Vagina (tissue), 2 donors: ENCODE measurements around the gene GABBR1. TPM values are rescaled to one million over a fixed set of nuclear protein-coding genes. Genes with fewer than 3 reads are reported as not detected.

Experiments
- DNase-seq, 2 donors: peaks; one replicate each; pipeline ENCODE4 v3.0.0-alpha.2; 2017; ENCODE audit errors: extremely low spot score in 2 of 2
- H3K27ac ChIP-seq: fragments of 200-600 bp; sonication (generic); one replicate; pipeline ENCODE4 v1.5.1; 2019
- H3K27me3 ChIP-seq: fragments of 200-600 bp; sonication (generic); one replicate; pipeline ENCODE4 v1.5.1; 2019
- H3K36me3 ChIP-seq, 2 donors: fragments of 200-600 bp; sonication (generic); one replicate each; pipeline ENCODE4 v1.5.1; 2017 to 2019
- H3K4me1 ChIP-seq: fragments of 200-600 bp; sonication (generic); one replicate; pipeline ENCODE4 v1.5.1; 2019
- H3K4me3 ChIP-seq, 2 donors: fragments of 200-600 bp; sonication (generic); 1 replicate in 1 of 2; 2 replicates in 1 of 2; pipeline ENCODE4 v1.5.1; 2016 to 2019
- H3K9me3 ChIP-seq: fragments of 200-600 bp; sonication (generic); one replicate; pipeline ENCODE4 v1.5.1; 2019
- CTCF ChIP-seq, 3 experiments: fragments of 450-650 bp in 2 of 3; fragments of 200-600 bp in 1 of 3; sonication (generic) in 1 of 3; IDR thresholded peaks; one replicate each; pipeline ENCODE4 v1.5.1; 2017 to 2019; ENCODE audit warnings: antibody characterized with exemption in 3 of 3, mild to moderate bottlenecking in 2 of 3, moderate library complexity in 2 of 3
- POLR2A ChIP-seq, 2 donors: fragments of 450-650 bp; IDR thresholded peaks; one replicate each; pipeline ENCODE4 v1.6.1; 2017; ENCODE audit warnings: antibody characterized with exemption in 2 of 2, mild to moderate bottlenecking in 2 of 2, moderate library complexity in 2 of 2
- POLR2AphosphoS5 ChIP-seq, 2 donors: sonication (generic); formaldehyde crosslinking; IDR thresholded peaks; one replicate each; pipeline ENCODE4 v1.9.0; 2017; ENCODE audit warnings: antibody characterized with exemption in 2 of 2, mild to moderate bottlenecking in 2 of 2, low read depth in 1 of 2; ENCODE audit not compliant: insufficient read depth in 1 of 2
- intact Hi-C: fragments of 100-400 bp; cut with DNase I; formaldehyde crosslinking; loops from one replicate; pipeline ENCODE4 v1.15.1; 2023
- total RNA-seq: library from RNA; depleted of rRNA; stranded (reverse); fragments of >200 nt; gene quantifications from one replicate; pipeline ENCODE4 v1.2.3, GENCODE V29; 2016

Gene GABBR1
- total RNA-seq, 1 donor from 2014 or later = 58.4 TPM

- H3K36me3 ChIP-seq = no peaks in the 10 kb centered on the region
- H3K4me1 ChIP-seq = no peaks in the 10 kb centered on the region
- intact Hi-C loops = no loop called here
- TF ChIP-seq POLR2A (IDR thresholded peaks at IDR 0.05) (no peak), CTCF (IDR thresholded peaks at IDR 0.05) (no peak), POLR2AphosphoS5 (IDR thresholded peaks at IDR 0.05; ENCODE audit: insufficient read depth in 1 of 2, low read depth in 1 of 2) (no peak)
- H3K4me3 ChIP-seq = no peak overlapping the region
- H3K9me3 ChIP-seq = no peaks in the 10 kb centered on the region
- no peak for DNase-seq
- no peaks in the 10 kb centered on the region for H3K27me3 ChIP-seq
- no peak overlapping the region for H3K27ac ChIP-seq
Measured at GRCh38 chr6:29661071-29661470, 28.1 kb upstream of the GABBR1 start.

GRCh38 chr6:29656798-29657197, 23.8 kb upstream of the GABBR1 start, which contains the start of gene MOG:
TSS of gene MOG (plus strand) at chr6:29657092. CDS start at chr6:29657210, 118 bp downstream.
- Histone ChIP-seq H3K4me3 (no peak within 1 kb of the TSS), H3K4me1 (no peaks in the 10 kb centered on the region), H3K36me3 (no peaks in the 10 kb centered on the region), H3K27me3 (no peaks in the 10 kb centered on the region), H3K27ac (no peak within 1 kb of the TSS), H3K9me3 (no peaks in the 10 kb centered on the region)
- intact Hi-C loops = no loop called here
- no peak for TF ChIP-seq POLR2AphosphoS5 (IDR thresholded peaks at IDR 0.05; ENCODE audit: insufficient read depth in 1 of 2, low read depth in 1 of 2)
- no peak for TF ChIP-seq CTCF (IDR thresholded peaks at IDR 0.05)
- no peak for TF ChIP-seq POLR2A (IDR thresholded peaks at IDR 0.05)
- DNase-seq = no peak

- no peak overlapping the region for H3K4me3 ChIP-seq
- H3K36me3 ChIP-seq = no peaks in the 10 kb centered on the region
- H3K27ac ChIP-seq = no peak overlapping the region
- intact Hi-C loops = no loop called here
- no peak for DNase-seq
- H3K27me3 ChIP-seq = no peaks in the 10 kb centered on the region
- no peaks in the 10 kb centered on the region for H3K9me3 ChIP-seq
- no peaks in the 10 kb centered on the region for H3K4me1 ChIP-seq
- TF ChIP-seq CTCF (IDR thresholded peaks at IDR 0.05) (no peak), POLR2A (IDR thresholded peaks at IDR 0.05) (no peak), POLR2AphosphoS5 (IDR thresholded peaks at IDR 0.05; ENCODE audit: insufficient read depth in 1 of 2, low read depth in 1 of 2) (no peak)
Measured at GRCh38 chr6:29656157-29656556, 23.2 kb upstream of the GABBR1 start.

GRCh38 chr6:29655658-29656057, 22.7 kb upstream of the GABBR1 start:
- no peak overlapping the region for H3K27ac ChIP-seq
- intact Hi-C loops = no loop called here

More at GRCh38 chr6:29655658-29656057, 22.7 kb upstream of the GABBR1 start:
- Histone ChIP-seq H3K36me3 (no peaks in the 10 kb centered on the region), H3K9me3 (no peaks in the 10 kb centered on the region), H3K4me3 (no peak overlapping the region), H3K4me1 (no peaks in the 10 kb centered on the region), H3K27me3 (no peaks in the 10 kb centered on the region)
- TF ChIP-seq POLR2A (IDR thresholded peaks at IDR 0.05) = no peak
- TF ChIP-seq CTCF (IDR thresholded peaks at IDR 0.05) = no peak
- no peak for TF ChIP-seq POLR2AphosphoS5 (IDR thresholded peaks at IDR 0.05; ENCODE audit: insufficient read depth in 1 of 2, low read depth in 1 of 2)
- DNase-seq = no peak
